H1 (cell line): Measurements from ENCODE around the gene ACTG2. TPM values are rescaled to one million over a fixed set of nuclear protein-coding genes. Genes with fewer than 3 reads are reported as not detected.

Experiments
- CTCF ChIA-PET: fragments of 300-600 bp; sonication (Branson Sonifier 250); formaldehyde crosslinking; loops from one replicate; lab custom pipeline; 2021; ENCODE audit not compliant: partially characterized antibody; lab: Charles Lee
- POLR2A ChIA-PET: fragments of 300-600 bp; sonication (Branson Sonifier 250); formaldehyde crosslinking; loops from one replicate; lab custom pipeline; 2021; ENCODE audit warnings: inconsistent platforms; ENCODE audit not compliant: partially characterized antibody; lab: Charles Lee
- DNase-seq, 2 experiments: peaks; one replicate each; pipeline versions ENCODE4 v3.0.0 to v3.0.0-alpha.2; 2010 to 2022; ENCODE audit warnings: low spot score in 2 of 2, low read depth in 1 of 2, mixed read lengths in 1 of 2
- FAIRE-seq: peaks from 2 replicates; lab custom pipeline; 2011; peaks lifted over from hg19 to GRCh38; lab: Jason Lieb, UNC
- H2AFZ ChIP-seq: 2 replicates; pipeline ENCODE4 v1.8.1; 2012; ENCODE audit warnings: low read length, inconsistent platforms
- H2AK5ac ChIP-seq: 2 replicates; pipeline ENCODE4 v1.6.1; 2013; ENCODE audit warnings: low read depth, low read length
- H2BK120ac ChIP-seq: replicated peaks from 2 replicates; pipeline ENCODE3; 2013; ENCODE audit warnings: low read depth, low read length, inconsistent platforms
- H2BK12ac ChIP-seq: 2 replicates; pipeline ENCODE4 v1.6.1; 2013; ENCODE audit warnings: low read depth, low read length
- H2BK15ac ChIP-seq: 2 replicates; pipeline ENCODE4 v1.6.1; 2013; ENCODE audit warnings: low read length
- H2BK20ac ChIP-seq: 2 replicates; pipeline ENCODE4 v1.6.1; 2013; ENCODE audit warnings: low read length
- H2BK5ac ChIP-seq: 2 replicates; pipeline ENCODE4 v1.6.1; 2013; ENCODE audit warnings: low read depth, low read length
- H3K14ac ChIP-seq: 2 replicates; pipeline ENCODE4 v1.6.1; 2013; ENCODE audit warnings: inconsistent platforms; ENCODE audit not compliant: insufficient read length
- H3K18ac ChIP-seq: 2 replicates; pipeline ENCODE4 v1.6.1; 2013; ENCODE audit warnings: low read length; ENCODE audit errors: extremely low read depth
- H3K23ac ChIP-seq: 2 replicates; pipeline ENCODE4 v1.6.1; 2013; ENCODE audit warnings: inconsistent platforms; ENCODE audit not compliant: insufficient read length
- H3K23me2 ChIP-seq: 2 replicates; pipeline ENCODE4 v1.6.1; 2013; ENCODE audit warnings: low read depth, low read length
- H3K27ac ChIP-seq: 2 replicates; pipeline ENCODE4 v1.6.1; 2011; ENCODE audit warnings: low read depth, low read length, inconsistent platforms
- H3K27me3 ChIP-seq, 4 experiments: replicated peaks in 1 of 4; 1 replicate in 1 of 4; 2 replicates in 3 of 4; pipeline versions ENCODE4 v1.6.1 to v1.8.1; 2011 to 2013; ENCODE audit warnings: low read length in 3 of 4, mild to moderate bottlenecking in 3 of 4, inconsistent platforms in 2 of 4, mixed read lengths in 2 of 4, moderate library complexity in 1 of 4; ENCODE audit not compliant: control insufficient read depth in 3 of 4, insufficient read depth in 3 of 4; ENCODE audit errors: extremely low read depth in 1 of 4
- H3K36me3 ChIP-seq, 4 experiments: 2 replicates each; pipeline versions ENCODE4 v1.6.1 to v1.8.1; 2011 to 2013; ENCODE audit warnings: mild to moderate bottlenecking in 4 of 4, low read length in 3 of 4, moderate library complexity in 2 of 4, control low read depth in 1 of 4, inconsistent platforms in 1 of 4; ENCODE audit not compliant: insufficient read depth in 4 of 4, control insufficient read depth in 2 of 4
- H3K4ac ChIP-seq: replicated peaks from 2 replicates; pipeline ENCODE3; 2013; ENCODE audit warnings: low read length, low read depth, mixed read lengths, inconsistent platforms; ENCODE audit not compliant: insufficient read length
- H3K4me1 ChIP-seq, 4 experiments: replicated peaks in 1 of 4; 1 replicate in 1 of 4; 2 replicates in 3 of 4; pipeline versions ENCODE4 v1.6.1 to v1.8.1; 2011 to 2013; ENCODE audit warnings: low read length in 3 of 4, inconsistent platforms in 2 of 4, mixed read lengths in 1 of 4; ENCODE audit not compliant: insufficient read depth in 4 of 4, control insufficient read depth in 3 of 4
- H3K4me2 ChIP-seq, 2 experiments: 2 replicates each; pipeline versions ENCODE4 v1.6.1 to v1.8.1; 2011 to 2013; ENCODE audit warnings: low read depth in 2 of 2, low read length in 2 of 2, control low read depth in 1 of 2, inconsistent platforms in 1 of 2, mild to moderate bottlenecking in 1 of 2; ENCODE audit not compliant: insufficient read depth in 1 of 2
- H3K4me3 ChIP-seq, 4 experiments: fragments of 200-600, 300-600 bp in 1 of 4; sonication (generic), shearing (Covaris generic), sonication (Bioruptor Twin) in 1 of 4; 2 replicates each; pipeline versions ENCODE4 v1.5.1 to v1.8.1; 2011 to 2016; ENCODE audit warnings: low read length in 4 of 4, low read depth in 3 of 4, control low read depth in 2 of 4, inconsistent platforms in 2 of 4, mild to moderate bottlenecking in 2 of 4, mixed read lengths in 1 of 4, moderate library complexity in 1 of 4; ENCODE audit not compliant: insufficient read depth in 2 of 4; ENCODE audit errors: extremely low read depth in 1 of 4
- H3K56ac ChIP-seq: replicated peaks from 2 replicates; pipeline ENCODE3; 2013; ENCODE audit warnings: low read depth, mild to moderate bottlenecking, mixed read lengths, low read length, inconsistent platforms; ENCODE audit not compliant: insufficient read length
- H3K79me1 ChIP-seq: 2 replicates; pipeline ENCODE4 v1.6.1; 2013; ENCODE audit warnings: low read depth, low read length, control low read depth
- H3K79me2 ChIP-seq, 2 experiments: 2 replicates each; pipeline versions ENCODE4 v1.6.1 to v1.8.1; 2012 to 2013; ENCODE audit warnings: low read length in 2 of 2, mild to moderate bottlenecking in 2 of 2, inconsistent platforms in 1 of 2; ENCODE audit not compliant: insufficient read depth in 2 of 2, control insufficient read depth in 1 of 2
- H3K9ac ChIP-seq, 4 experiments: replicated peaks in 1 of 4; 1 replicate in 1 of 4; 2 replicates in 3 of 4; pipeline versions ENCODE4 v1.6.1 to v1.8.1; 2011 to 2013; ENCODE audit warnings: low read depth in 3 of 4, low read length in 3 of 4, control low read depth in 2 of 4, mild to moderate bottlenecking in 2 of 4, moderate library complexity in 2 of 4, inconsistent platforms in 1 of 4; ENCODE audit errors: extremely low read depth in 1 of 4
- H3K9me3 ChIP-seq, 2 experiments: 2 replicates each; pipeline versions ENCODE4 v1.6.1 to v1.8.1; 2012 to 2013; ENCODE audit warnings: mild to moderate bottlenecking in 2 of 2, moderate library complexity in 2 of 2, control low read depth in 1 of 2, inconsistent platforms in 1 of 2, low read depth in 1 of 2, low read length in 1 of 2, mixed read lengths in 1 of 2; ENCODE audit not compliant: insufficient read depth in 2 of 2
- H4K20me1 ChIP-seq, 2 experiments: replicated peaks in 1 of 2; 2 replicates each; pipeline versions ENCODE3 to v1.8.1; 2011 to 2013; ENCODE audit warnings: inconsistent platforms in 2 of 2, low read length in 2 of 2, mild to moderate bottlenecking in 1 of 2; ENCODE audit not compliant: insufficient read depth in 2 of 2, control insufficient read depth in 1 of 2
- H4K5ac ChIP-seq: 2 replicates; pipeline ENCODE4 v1.6.1; 2013; ENCODE audit warnings: low read length, low read depth, mixed read lengths, inconsistent platforms; ENCODE audit not compliant: insufficient read length
- H4K8ac ChIP-seq: 2 replicates; pipeline ENCODE4 v1.8.0; 2013; ENCODE audit warnings: mild to moderate bottlenecking, moderate library complexity, low read length, inconsistent platforms; ENCODE audit not compliant: insufficient read depth; ENCODE audit errors: extremely low read depth
- H4K91ac ChIP-seq: replicated peaks from 2 replicates; pipeline ENCODE3; 2013; ENCODE audit warnings: low read length, mixed read lengths, inconsistent platforms; ENCODE audit not compliant: insufficient read length
- BRCA1 ChIP-seq: IDR thresholded peaks from 2 replicates; pipeline ENCODE4 v1.6.1; 2012; ENCODE audit warnings: low read depth, low read length, improper control_type of control experiment
- CHD2 ChIP-seq: IDR thresholded peaks from 2 replicates; pipeline ENCODE4 v1.6.1; 2012; ENCODE audit warnings: low read length, improper control_type of control experiment
- CTBP2 ChIP-seq: IDR thresholded peaks from 2 replicates; pipeline ENCODE4 v1.7.0; 2011; ENCODE audit warnings: borderline replicate concordance, mild to moderate bottlenecking, moderate library complexity, mixed read lengths, low read length; ENCODE audit not compliant: insufficient read depth, insufficient read length
- GABPA ChIP-seq: IDR thresholded peaks from 2 replicates; pipeline ENCODE4 v1.6.1; 2011; ENCODE audit warnings: mild to moderate bottlenecking, low read length, moderate library complexity, borderline replicate concordance; ENCODE audit not compliant: insufficient read depth
- HDAC2 ChIP-seq, 2 experiments: fragments of 300-600 bp in 1 of 2; sonication (generic) in 1 of 2; IDR thresholded peaks; 2 replicates each; pipeline ENCODE4 v1.6.1; 2011 to 2012; ENCODE audit warnings: low read depth in 2 of 2, low read length in 2 of 2, mild to moderate bottlenecking in 2 of 2, moderate library complexity in 2 of 2, borderline replicate concordance in 1 of 2, inconsistent platforms in 1 of 2
- MAFK ChIP-seq: IDR thresholded peaks from 2 replicates; pipeline ENCODE4 v1.6.1; 2012; ENCODE audit warnings: low read depth, mild to moderate bottlenecking, improper control_type of control experiment, low read length
- RBBP5 ChIP-seq: IDR thresholded peaks from 2 replicates; pipeline ENCODE4 v1.7.1; 2012; ENCODE audit warnings: low read depth, mild to moderate bottlenecking, inconsistent platforms, low read length, moderate library complexity, borderline replicate concordance
- RXRA ChIP-seq: IDR thresholded peaks from 2 replicates; pipeline ENCODE4 v1.6.1; 2011; ENCODE audit warnings: low read depth, mild to moderate bottlenecking, low read length, moderate library complexity; ENCODE audit not compliant: insufficient read depth
- SP4 ChIP-seq: IDR thresholded peaks from 2 replicates; pipeline ENCODE4 v1.6.1; 2012; ENCODE audit warnings: low read length, inconsistent platforms
- SUZ12 ChIP-seq: fragments of 200-600 bp; sonication (generic); IDR thresholded peaks from 2 replicates; pipeline ENCODE4 v1.6.1; 2012; ENCODE audit warnings: mild to moderate bottlenecking, inconsistent platforms, low read length, moderate library complexity, mixed read lengths
- TCF12 ChIP-seq: IDR thresholded peaks from 2 replicates; pipeline ENCODE4 v1.6.1; 2011; ENCODE audit warnings: low read depth, mild to moderate bottlenecking, low read length
- YY1 ChIP-seq: IDR thresholded peaks from 2 replicates; pipeline ENCODE4 v1.6.1; 2011; ENCODE audit warnings: low read depth, mild to moderate bottlenecking, low read length
- WGBS, 2 experiments: shearing (Covaris generic) in 1 of 2; methylation state at CpG; one replicate each; pipeline versions ENCODE4 v1.1.6 to v1.1.7; 2013 to 2015; ENCODE audit warnings: low lambda C conversion rate in 2 of 2, mixed read lengths in 2 of 2, inconsistent platforms in 1 of 2, low coverage in 1 of 2, missing lambda C conversion rate in 1 of 2; ENCODE audit not compliant: insufficient replicate concordance in 2 of 2, insufficient coverage in 1 of 2, insufficient read length in 1 of 2; ENCODE audit errors: extremely low coverage in 1 of 2, missing lambda C conversion rate in 1 of 2; 5-methylcytosine and 5-hydroxymethylcytosine counted together
- polyA plus RNA-seq, 7 experiments: library from polyadenylated mRNA; depleted of rRNA in 3 of 7; stranded (reverse) in 5 of 7; unstranded in 2 of 7; fragments of >200 nt in 5 of 7; fragments of 200-250 nt in 2 of 7; gene quantifications; 1 replicate in 5 of 7; 2 replicates in 1 of 7; 4 replicates in 1 of 7; pipeline versions ENCODE4 v1.2.1 to v1.2.3, GENCODE V29; 2011 to 2013; ENCODE audit warnings: missing spikeins in 2 of 7, mixed read lengths in 2 of 7
- total RNA-seq: library from RNA; stranded (reverse); fragmentation: NEBNext Ultra II Directional; extraction: Animal tissue kit (Norgen Biotek cat#: 25700); gene quantifications from 2 replicates; pipeline ENCODE4 v1.2.1, GENCODE V29; 2021

Gene ACTG2
- total and polyA plus RNA-seq, 2 of the 8 experiments (the other 6 are each of a cell fraction or from before 2014, with no cell fraction given): 6.2 to 13.7 TPM

- Histone ChIP-seq H2AFZ (0 out of 2 replicates have a peak overlapping the region, but pooled peaks have one; percentile 23), H3K18ac (no peak overlapping the region), H4K91ac (no peak overlapping the region), H3K79me1 (no peaks in the 10 kb centered on the region), H3K9me3 (no peaks in the 10 kb centered on the region), H2BK20ac (no peak overlapping the region), H4K5ac (no peak overlapping the region), H4K8ac (no peak overlapping the region), H3K4ac (no peak overlapping the region), H3K79me2 (no peaks in the 10 kb centered on the region), H3K27me3 (no peaks in the 10 kb centered on the region), H4K20me1 (no peaks in the 10 kb centered on the region), H2BK5ac (no peak overlapping the region), H2BK120ac (no peak overlapping the region), H3K27ac (no peak overlapping the region), H3K23ac (no peak overlapping the region), H3K14ac (no peak overlapping the region), H3K4me2 (no peak overlapping the region), H3K4me1 (peaks cover 0 to 7% (median 4%) of the 10 kb centered on the region in 4 experiments; a peak in 4 of 7 replicates), H3K56ac (no peak overlapping the region), H3K36me3 (no peaks in the 10 kb centered on the region), H2BK12ac (no peak overlapping the region), H2AK5ac (no peak overlapping the region), H3K23me2 (no peaks in the 10 kb centered on the region), H3K4me3 (no peak overlapping the region), H2BK15ac (no peak overlapping the region), H3K9ac (no peak overlapping the region)
- FAIRE-seq (no peak), DNase-seq (no peak)
- 84% methylated on average over 9 of the region's 9 CpGs; no CpG with 5 or more reads in 1 of the 2 experiments for WGBS, 2 experiments
- ChIA-PET CTCF (interaction anchor here (0.5 to 2.6 kb wide), 5 partner anchors 9 to 727 kb away, joined by 3 to 9 read pairs (median 3); no protein-coding TSS in a partner anchor), POLR2A (no interaction called here)
- TF ChIP-seq SP4 (no peak), RBBP5 (no peak), MAFK (no peak), HDAC2 (IDR thresholded peaks at IDR 0.05; ENCODE audit: borderline replicate concordance in 1 of 2, low read depth in 2 of 2, low read length in 2 of 2) (no peak), BRCA1 (no peak), GABPA (no peak), TCF12 (no peak), RXRA (no peak), CTBP2 (no peak), CHD2 (no peak), SUZ12 (no peak), YY1 (no peak)
Measured at GRCh38 chr2:73890301-73891092, 2.3 kb upstream of the ACTG2 start.
